SU-DHL-6 (cell line): ENCODE results near the gene PRRX2.

Experiments
- H2AFZ ChIP-seq: fragments of 200-600 bp; sonication (generic); 2 replicates; pipeline ENCODE4 v1.6.1; 2014; ENCODE audit warnings: low read depth, mild to moderate bottlenecking, moderate library complexity, mixed read lengths, antibody characterized with exemption, low read length; ENCODE audit not compliant: severe bottlenecking
- H3F3A ChIP-seq: fragments of 200-600 bp; shearing (Covaris generic); 2 replicates; pipeline ENCODE4 v1.6.0; 2016; ENCODE audit warnings: antibody characterized with exemption, mild to moderate bottlenecking; ENCODE audit not compliant: insufficient read depth
- H3K27ac ChIP-seq: fragments of 200-600 bp; sonication (generic); 2 replicates; pipeline ENCODE4 v1.5.1; 2016; ENCODE audit warnings: low read depth, mild to moderate bottlenecking, low read length, moderate library complexity, mixed read lengths
- H3K27me3 ChIP-seq: fragments of 200-600 bp; sonication (generic), shearing (Covaris generic); 2 replicates; pipeline ENCODE4 v1.6.0; 2014; ENCODE audit warnings: mild to moderate bottlenecking, low read length
- H3K36me3 ChIP-seq: fragments of 200-600 bp; sonication (generic); 2 replicates; pipeline ENCODE4 v1.6.1; 2014; ENCODE audit warnings: mild to moderate bottlenecking, low read length, mixed read lengths
- H3K4me2 ChIP-seq: fragments of 300-600, 200-600 bp; shearing (Covaris generic), sonication (generic); 2 replicates; pipeline ENCODE4 v1.6.0; 2014; ENCODE audit warnings: low read length, low read depth, mild to moderate bottlenecking; ENCODE audit not compliant: poor library complexity, severe bottlenecking
- H3K4me3 ChIP-seq: fragments of 200-600 bp; sonication (generic); 2 replicates; pipeline ENCODE4 v1.5.1; 2014; ENCODE audit warnings: antibody characterized with exemption, low read length, mild to moderate bottlenecking, mixed read lengths; ENCODE audit not compliant: insufficient read depth, poor library complexity, severe bottlenecking
- H3K79me2 ChIP-seq: fragments of 200-600 bp; sonication (generic); 2 replicates; pipeline ENCODE4 v1.6.1; 2014; ENCODE audit warnings: mild to moderate bottlenecking, low read length, moderate library complexity; ENCODE audit not compliant: insufficient read depth
- H3K9ac ChIP-seq: fragments of 200-600 bp; sonication (generic); 2 replicates; pipeline ENCODE4 v1.7.0; 2014; ENCODE audit warnings: mild to moderate bottlenecking, low read length
- H3K9me2 ChIP-seq: fragments of 200-600 bp; sonication (generic); replicated peaks from 2 replicates; pipeline ENCODE4 v1.6.1; 2014; ENCODE audit warnings: low read length; ENCODE audit not compliant: insufficient read depth
- H3K9me3 ChIP-seq: fragments of 200-600 bp; sonication (generic); 2 replicates; pipeline ENCODE4 v1.6.1; 2014; ENCODE audit warnings: low read length, mixed read lengths; ENCODE audit not compliant: insufficient read depth
- H4K20me1 ChIP-seq: fragments of 200-600 bp; sonication (generic); 2 replicates; pipeline ENCODE4 v1.6.1; 2014; ENCODE audit warnings: low read depth, mild to moderate bottlenecking, antibody characterized with exemption, low read length, moderate library complexity, mixed read lengths
- EZH2phosphoT487 ChIP-seq: fragments of 200-600 bp; sonication (generic), shearing (Covaris generic); conservative IDR thresholded peaks from 2 replicates; pipeline ENCODE4 v1.6.1; 2018; ENCODE audit warnings: mild to moderate bottlenecking, antibody characterized with exemption, low read length, moderate library complexity, mixed read lengths
- TF ChIP-seq, protein P1 (sequence below): fragments of 200-600 bp; sonication (generic); IDR thresholded peaks from one replicate; pipeline ENCODE4 v1.5.1; 2017; ENCODE audit warnings: antibody characterized with exemption, mild to moderate bottlenecking, low read length, moderate library complexity; ENCODE audit not compliant: insufficient read depth, poor library complexity, severe bottlenecking

Gene PRRX2

DNA sequence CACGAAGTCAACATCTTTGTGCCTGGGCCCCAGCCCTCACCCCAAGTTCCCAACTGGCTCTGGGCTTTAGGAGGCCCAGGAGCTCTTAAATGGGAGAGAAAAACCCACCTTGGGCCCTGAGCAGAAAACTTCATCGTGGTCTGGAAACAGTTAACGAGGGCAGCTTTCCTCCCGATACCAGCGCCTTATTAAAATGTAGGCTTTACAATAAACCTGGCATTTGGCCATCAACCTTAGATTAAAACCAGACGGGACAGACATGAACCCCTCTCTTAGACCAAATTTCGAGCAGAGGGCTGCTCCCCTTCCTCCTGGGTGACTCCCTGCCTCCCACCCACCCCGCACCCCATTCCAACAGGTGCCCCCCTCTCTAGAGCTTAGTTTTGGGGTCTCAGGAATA, 39.4 kb downstream of the PRRX2 start:
- no peaks in the 10 kb centered on the region for H4K20me1 ChIP-seq
- H3K79me2 ChIP-seq: no peaks in the 10 kb centered on the region
- no peak overlapping the region for H3K4me2 ChIP-seq
- no peaks in the 10 kb centered on the region for H3F3A ChIP-seq
- H2AFZ ChIP-seq: no peak overlapping the region
- no peaks in the 10 kb centered on the region for H3K27me3 ChIP-seq
- no peaks in the 10 kb centered on the region for H3K9me3 ChIP-seq
- no peaks in the 10 kb centered on the region for H3K36me3 ChIP-seq
- TF ChIP-seq, protein P1, sequence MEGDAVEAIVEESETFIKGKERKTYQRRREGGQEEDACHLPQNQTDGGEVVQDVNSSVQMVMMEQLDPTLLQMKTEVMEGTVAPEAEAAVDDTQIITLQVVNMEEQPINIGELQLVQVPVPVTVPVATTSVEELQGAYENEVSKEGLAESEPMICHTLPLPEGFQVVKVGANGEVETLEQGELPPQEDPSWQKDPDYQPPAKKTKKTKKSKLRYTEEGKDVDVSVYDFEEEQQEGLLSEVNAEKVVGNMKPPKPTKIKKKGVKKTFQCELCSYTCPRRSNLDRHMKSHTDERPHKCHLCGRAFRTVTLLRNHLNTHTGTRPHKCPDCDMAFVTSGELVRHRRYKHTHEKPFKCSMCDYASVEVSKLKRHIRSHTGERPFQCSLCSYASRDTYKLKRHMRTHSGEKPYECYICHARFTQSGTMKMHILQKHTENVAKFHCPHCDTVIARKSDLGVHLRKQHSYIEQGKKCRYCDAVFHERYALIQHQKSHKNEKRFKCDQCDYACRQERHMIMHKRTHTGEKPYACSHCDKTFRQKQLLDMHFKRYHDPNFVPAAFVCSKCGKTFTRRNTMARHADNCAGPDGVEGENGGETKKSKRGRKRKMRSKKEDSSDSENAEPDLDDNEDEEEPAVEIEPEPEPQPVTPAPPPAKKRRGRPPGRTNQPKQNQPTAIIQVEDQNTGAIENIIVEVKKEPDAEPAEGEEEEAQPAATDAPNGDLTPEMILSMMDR: no peak
- H3K9ac ChIP-seq: no peak overlapping the region
- no peak overlapping the region for H3K27ac ChIP-seq
- no peaks in the 10 kb centered on the region for H3K9me2 ChIP-seq
- no peak overlapping the region for H3K4me3 ChIP-seq

DNA sequence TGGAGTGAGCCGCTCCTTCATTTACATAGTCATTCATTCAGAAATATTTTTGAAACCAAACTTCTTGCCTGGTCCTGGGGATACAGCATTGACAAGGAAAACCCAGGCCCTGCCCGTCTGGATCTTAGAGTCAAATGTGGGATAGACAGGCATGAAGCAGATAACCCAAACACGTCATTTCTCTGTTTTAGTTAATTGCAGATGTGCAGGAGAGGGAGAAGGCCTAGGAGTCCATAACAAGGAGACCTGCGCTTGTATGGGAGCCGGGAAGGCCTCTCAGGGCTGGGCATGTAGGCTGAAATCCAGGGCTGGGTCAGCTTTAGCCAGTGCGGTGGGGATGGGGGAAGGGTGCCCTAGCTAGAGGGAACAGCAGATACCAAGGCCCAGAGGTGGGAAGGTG, 43.3 kb downstream of the PRRX2 start:
- Histone ChIP-seq H3K4me3 (no peak overlapping the region), H4K20me1 (no peaks in the 10 kb centered on the region), H2AFZ (no peak overlapping the region), H3K27me3 (no peaks in the 10 kb centered on the region), H3K27ac (no peak overlapping the region), H3K9ac (no peak overlapping the region), H3K79me2 (no peaks in the 10 kb centered on the region), H3K9me2 (no peaks in the 10 kb centered on the region), H3K9me3 (no peaks in the 10 kb centered on the region), H3K36me3 (no peaks in the 10 kb centered on the region), H3K4me2 (no peak overlapping the region), H3F3A (no peaks in the 10 kb centered on the region)
- TF ChIP-seq, protein P1: no peak
- no peak for TF ChIP-seq EZH2phosphoT487

GRCh38 chr9:129709438-129710168, 44.2 kb downstream of the PRRX2 start:
- no peaks in the 10 kb centered on the region for H3K9me3 ChIP-seq
- H2AFZ ChIP-seq: no peak overlapping the region
- H3K27ac ChIP-seq: no peak overlapping the region
- H3K27me3 ChIP-seq: no peaks in the 10 kb centered on the region
- H3K9ac ChIP-seq: no peak overlapping the region
- H3K36me3 ChIP-seq: no peaks in the 10 kb centered on the region
- no peak overlapping the region for H3K4me2 ChIP-seq
- H3F3A ChIP-seq: no peaks in the 10 kb centered on the region
- TF ChIP-seq EZH2phosphoT487: no peak
- TF ChIP-seq, protein P1: no peak
- H3K4me3 ChIP-seq: no peak overlapping the region
- H3K79me2 ChIP-seq: no peaks in the 10 kb centered on the region
- no peaks in the 10 kb centered on the region for H3K9me2 ChIP-seq
- H4K20me1 ChIP-seq: no peaks in the 10 kb centered on the region
